Activated CD8-positive, alpha-beta T cell treated with anti-CD3 and anti-CD28 coated beads, Interleukin-2, amount 10 ng/mL, durations not matched to agents 7 days and 5 days (primary cell): ENCODE data around the gene CCDC70. TPM values are rescaled to one million over a fixed set of nuclear protein-coding genes. Genes with fewer than 3 reads are reported as not detected.

Source experiments
- ATAC-seq: fragments of 150-1000 bp; cut with Tn5 transposase; one replicate; pipeline ENCODE4 v1.10.0; 2021; ENCODE audit warnings: moderate library complexity
- CTCF ChIA-PET: fragments of 350-600 bp; sonication (Branson Sonifier 250); formaldehyde crosslinking; loops from one replicate; lab custom pipeline; 2021; ENCODE audit warnings: antibody characterized with exemption; lab: Charles Lee
- POLR2A ChIA-PET: fragments of 350-600 bp; sonication (Branson Sonifier 250); formaldehyde crosslinking; loops from one replicate; lab custom pipeline; 2021; ENCODE audit warnings: antibody characterized with exemption; lab: Charles Lee
- DNase-seq: peaks from one replicate; pipeline ENCODE4 v3.0.0-alpha.2; 2020
- H3K27ac Mint-ChIP-seq: one replicate; pipeline ENCODE4 v1.8.0; 2021; ENCODE audit warnings: mild to moderate bottlenecking, mixed read lengths
- H3K27me3 Mint-ChIP-seq: one replicate; pipeline ENCODE4 v1.8.0; 2021; ENCODE audit warnings: low read depth, mixed read lengths
- H3K36me3 Mint-ChIP-seq: one replicate; pipeline ENCODE4 v1.8.0; 2021; ENCODE audit warnings: low read depth, mixed read lengths
- H3K4me1 Mint-ChIP-seq: one replicate; pipeline ENCODE4 v1.8.0; 2021; ENCODE audit warnings: low read depth, mixed read lengths
- H3K4me3 Mint-ChIP-seq: one replicate; pipeline ENCODE4 v1.8.0; 2021; ENCODE audit warnings: mild to moderate bottlenecking, mixed read lengths
- H3K9me3 Mint-ChIP-seq: one replicate; pipeline ENCODE4 v1.8.0; 2022; ENCODE audit warnings: mixed read lengths; ENCODE audit not compliant: insufficient read depth
- total RNA-seq, 2 experiments: library from RNA; stranded (reverse); gene quantifications; one replicate each; pipeline ENCODE4 v1.2.3, GENCODE V29; 2021

The CCDC70 gene
- total RNA-seq, 2 experiments from 2014 or later, result not detected

- Mint-ChIP-seq H3K27me3 (no peaks in the 10 kb centered on the region), H3K27ac (no peak overlapping the region), H3K9me3 (no peaks in the 10 kb centered on the region), H3K4me3 (no peak overlapping the region), H3K36me3 (no peaks in the 10 kb centered on the region), H3K4me1 (peaks cover 63% of the 10 kb centered on the region)
- DNase-seq (no peak), ATAC-seq (no peak)
- ChIA-PET CTCF (interaction anchor here (1.8 to 9.4 kb wide), 3 partner anchors 9 to 20 kb away, joined by 10 to 175 read pairs (median 11); no protein-coding TSS in a partner anchor), POLR2A (interaction anchor here (0.6 kb wide), 1 partner anchor 230 kb away, joined by 4 read pairs; no protein-coding TSS in a partner anchor)
Observed at GRCh38 chr13:51829568-51829899, 32.2 kb upstream of the CCDC70 start.

DNA sequence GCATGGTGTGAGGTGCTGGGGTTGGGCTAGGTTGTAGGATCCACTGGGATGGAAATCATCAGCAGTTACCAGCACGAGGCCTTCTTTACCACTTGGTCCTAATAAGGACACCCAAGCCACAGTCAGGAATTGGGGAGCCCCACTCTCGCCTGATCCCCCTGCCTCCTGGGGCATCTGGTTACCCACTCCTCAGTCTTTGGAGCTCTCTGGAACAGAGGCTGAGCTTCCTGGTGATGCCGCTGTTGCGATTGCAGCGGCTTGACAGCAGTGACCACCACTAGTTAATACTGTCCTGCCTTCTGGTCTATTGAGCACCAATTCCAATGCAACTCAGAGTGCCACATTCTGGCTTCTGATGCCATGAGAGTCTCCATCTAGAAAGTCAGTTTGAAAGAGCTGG lies 30.2 kb upstream of the CCDC70 start:
- no peaks in the 10 kb centered on the region for H3K9me3 Mint-ChIP-seq
- DNase-seq (no peak), ATAC-seq (no peak)
- no peak overlapping the region for H3K27ac Mint-ChIP-seq
- POLR2A ChIA-PET, result interaction anchor here (0.9 to 2.0 kb wide), 4 partner anchors 10 to 26 kb away, joined by 4 to 16 read pairs (median 5); no protein-coding TSS in a partner anchor
- no peaks in the 10 kb centered on the region for H3K27me3 Mint-ChIP-seq
- H3K4me1 Mint-ChIP-seq, result peaks cover 52% of the 10 kb centered on the region
- H3K36me3 Mint-ChIP-seq, result no peaks in the 10 kb centered on the region
- CTCF ChIA-PET, result interaction anchor here (0.9 to 9.4 kb wide), 13 partner anchors 11 to 655 kb away, joined by 3 to 251 read pairs (median 6); partner anchors contain the start of gene TMEM272
- H3K4me3 Mint-ChIP-seq, result no peak overlapping the region

GRCh38 chr13:51832471-51833152 lies 29.2 kb upstream of the CCDC70 start:
- Mint-ChIP-seq H3K4me1 (peaks cover 52% of the 10 kb centered on the region), H3K27me3 (no peaks in the 10 kb centered on the region), H3K4me3 (no peak overlapping the region), H3K27ac (peak overlapping the region; percentile 7), H3K36me3 (no peaks in the 10 kb centered on the region), H3K9me3 (no peaks in the 10 kb centered on the region)
- ChIA-PET POLR2A (interaction anchor here (0.9 to 2.0 kb wide), 5 partner anchors 11 to 28 kb away, joined by 4 to 16 read pairs (median 5); no protein-coding TSS in a partner anchor), CTCF (interaction anchor here (0.6 to 9.4 kb wide), 17 partner anchors 10 to 656 kb away, joined by 3 to 251 read pairs (median 5); partner anchors contain the start of gene TMEM272)
- peak; percentile 94 for ATAC-seq
- DNase-seq, result peak; percentile 69

- ChIA-PET CTCF (interaction anchor here (0.8 to 9.4 kb wide), 9 partner anchors 8 to 178 kb away, joined by 3 to 251 read pairs (median 8); partner anchors contain the start of gene ALG11), POLR2A (interaction anchor here (1.0 kb wide), 1 partner anchor 12 kb away, joined by 3 read pairs; no protein-coding TSS in a partner anchor)
- H3K9me3 Mint-ChIP-seq, result no peaks in the 10 kb centered on the region
- H3K27me3 Mint-ChIP-seq, result no peaks in the 10 kb centered on the region
- ATAC-seq (no peak), DNase-seq (peak; percentile 18)
- no peak overlapping the region for H3K4me3 Mint-ChIP-seq
- no peaks in the 10 kb centered on the region for H3K36me3 Mint-ChIP-seq
- H3K27ac Mint-ChIP-seq, result no peak overlapping the region
- H3K4me1 Mint-ChIP-seq, result peaks cover 52% of the 10 kb centered on the region
Observed at GRCh38 chr13:51833980-51834379, 27.8 kb upstream of the CCDC70 start.

- peak; percentile 15 for DNase-seq
- ATAC-seq, result no peak
- no peaks in the 10 kb centered on the region for H3K27me3 Mint-ChIP-seq
- ChIA-PET CTCF (interaction anchor here (0.8 to 9.4 kb wide), 8 partner anchors 9 to 178 kb away, joined by 3 to 251 read pairs (median 5); partner anchors contain the start of gene ALG11), POLR2A (interaction anchor here (1.0 kb wide), 1 partner anchor 13 kb away, joined by 3 read pairs; no protein-coding TSS in a partner anchor)
- H3K9me3 Mint-ChIP-seq, result no peaks in the 10 kb centered on the region
- H3K36me3 Mint-ChIP-seq, result no peaks in the 10 kb centered on the region
- H3K4me3 Mint-ChIP-seq, result no peak overlapping the region
- H3K27ac Mint-ChIP-seq, result no peak overlapping the region
- H3K4me1 Mint-ChIP-seq, result peaks cover 52% of the 10 kb centered on the region
Observed at GRCh38 chr13:51834581-51835171, 27.1 kb upstream of the CCDC70 start.

GRCh38 chr13:51837016-51837415 lies 24.8 kb upstream of the CCDC70 start:
- POLR2A ChIA-PET, result no interaction called here

GRCh38 chr13:51838240-51838846 lies 23.4 kb upstream of the CCDC70 start:
- ATAC-seq, result no peak

More at GRCh38 chr13:51837016-51837415, 24.8 kb upstream of the CCDC70 start:
- Mint-ChIP-seq H3K27me3 (peaks cover 4% of the 10 kb centered on the region), H3K27ac (no peak overlapping the region), H3K36me3 (no peaks in the 10 kb centered on the region), H3K4me3 (no peak overlapping the region), H3K9me3 (no peaks in the 10 kb centered on the region), H3K4me1 (peaks cover 47% of the 10 kb centered on the region)
- CTCF ChIA-PET, result interaction anchor here (0.9 to 9.4 kb wide), 3 partner anchors 15 to 39 kb away, joined by 3 to 251 read pairs (median 3); no protein-coding TSS in a partner anchor
- peak; percentile 19 for DNase-seq
- no peak for ATAC-seq

GRCh38 chr13:51839711-51840540 lies 21.8 kb upstream of the CCDC70 start:
- DNase-seq (peak; percentile 16), ATAC-seq (no peak)
- CTCF ChIA-PET, result interaction anchor here (1.1 to 9.4 kb wide), 2 partner anchors 22 to 26 kb away, joined by 3 to 251 read pairs; no protein-coding TSS in a partner anchor
- POLR2A ChIA-PET, result no interaction called here
- peaks cover 13% of the 10 kb centered on the region for H3K27me3 Mint-ChIP-seq
- H3K4me3 Mint-ChIP-seq, result no peak overlapping the region
- H3K9me3 Mint-ChIP-seq, result no peaks in the 10 kb centered on the region
- no peak overlapping the region for H3K27ac Mint-ChIP-seq
- no peaks in the 10 kb centered on the region for H3K36me3 Mint-ChIP-seq
- H3K4me1 Mint-ChIP-seq, result peaks cover 21% of the 10 kb centered on the region

More at GRCh38 chr13:51838240-51838846, 23.4 kb upstream of the CCDC70 start:
- no peaks in the 10 kb centered on the region for H3K36me3 Mint-ChIP-seq
- no peak overlapping the region for H3K27ac Mint-ChIP-seq
- H3K27me3 Mint-ChIP-seq, result peaks cover 4% of the 10 kb centered on the region
- H3K4me3 Mint-ChIP-seq, result no peak overlapping the region
- POLR2A ChIA-PET, result no interaction called here
- H3K4me1 Mint-ChIP-seq, result peaks cover 34% of the 10 kb centered on the region
- CTCF ChIA-PET, result interaction anchor here (0.9 to 9.4 kb wide), 5 partner anchors 12 to 552 kb away, joined by 3 to 251 read pairs (median 3); no protein-coding TSS in a partner anchor
- H3K9me3 Mint-ChIP-seq, result no peaks in the 10 kb centered on the region
- DNase-seq, result peak; percentile 12

- ATAC-seq, result no peak
- DNase-seq, result peak; percentile 13
- Mint-ChIP-seq H3K9me3 (no peaks in the 10 kb centered on the region), H3K4me1 (peaks cover 27% of the 10 kb centered on the region), H3K27me3 (peaks cover 13% of the 10 kb centered on the region), H3K36me3 (no peaks in the 10 kb centered on the region), H3K4me3 (no peak overlapping the region), H3K27ac (no peak overlapping the region)
- CTCF ChIA-PET, result interaction anchor here (0.8 to 1.6 kb wide), 3 partner anchors 15 to 359 kb away, joined by 3 read pairs; no protein-coding TSS in a partner anchor
- POLR2A ChIA-PET, result no interaction called here
Observed at GRCh38 chr13:51840917-51841316, 20.9 kb upstream of the CCDC70 start.

DNA sequence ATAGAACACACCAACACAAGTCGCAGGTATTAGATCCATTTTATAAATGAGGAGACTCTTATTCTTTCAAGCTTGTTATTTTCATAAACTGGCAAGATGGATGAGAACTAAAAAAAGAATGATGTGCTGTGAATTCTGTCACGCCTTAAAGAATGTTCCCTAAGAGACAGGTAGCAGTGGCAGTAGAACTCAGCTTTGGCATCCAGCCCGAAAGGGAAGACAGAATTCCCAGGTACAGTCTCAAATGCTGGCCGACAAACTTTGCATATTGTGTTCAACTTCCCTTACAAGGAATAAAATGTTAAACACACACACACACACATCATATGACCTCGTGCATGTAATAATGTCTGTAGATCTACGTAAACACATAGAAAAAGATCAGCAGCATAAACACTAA lies 20.0 kb upstream of the CCDC70 start:
- H3K27ac Mint-ChIP-seq, result no peak overlapping the region
- H3K9me3 Mint-ChIP-seq, result no peaks in the 10 kb centered on the region
- ChIA-PET POLR2A (no interaction called here), CTCF (interaction anchor here (0.8 to 1.9 kb wide), 4 partner anchors 9 to 358 kb away, joined by 3 to 9 read pairs (median 3); no protein-coding TSS in a partner anchor)
- no peak for ATAC-seq
- H3K36me3 Mint-ChIP-seq, result no peaks in the 10 kb centered on the region
- H3K4me3 Mint-ChIP-seq, result no peak overlapping the region
- H3K4me1 Mint-ChIP-seq, result peaks cover 21% of the 10 kb centered on the region
- H3K27me3 Mint-ChIP-seq, result peaks cover 13% of the 10 kb centered on the region
- no peak for DNase-seq
